Measurements from ENCODE around the gene SMARCA5. TPM values are rescaled to one million over a fixed set of nuclear protein-coding genes. Genes with fewer than 3 reads are reported as not detected.

SMARCA5 gene, protein sequence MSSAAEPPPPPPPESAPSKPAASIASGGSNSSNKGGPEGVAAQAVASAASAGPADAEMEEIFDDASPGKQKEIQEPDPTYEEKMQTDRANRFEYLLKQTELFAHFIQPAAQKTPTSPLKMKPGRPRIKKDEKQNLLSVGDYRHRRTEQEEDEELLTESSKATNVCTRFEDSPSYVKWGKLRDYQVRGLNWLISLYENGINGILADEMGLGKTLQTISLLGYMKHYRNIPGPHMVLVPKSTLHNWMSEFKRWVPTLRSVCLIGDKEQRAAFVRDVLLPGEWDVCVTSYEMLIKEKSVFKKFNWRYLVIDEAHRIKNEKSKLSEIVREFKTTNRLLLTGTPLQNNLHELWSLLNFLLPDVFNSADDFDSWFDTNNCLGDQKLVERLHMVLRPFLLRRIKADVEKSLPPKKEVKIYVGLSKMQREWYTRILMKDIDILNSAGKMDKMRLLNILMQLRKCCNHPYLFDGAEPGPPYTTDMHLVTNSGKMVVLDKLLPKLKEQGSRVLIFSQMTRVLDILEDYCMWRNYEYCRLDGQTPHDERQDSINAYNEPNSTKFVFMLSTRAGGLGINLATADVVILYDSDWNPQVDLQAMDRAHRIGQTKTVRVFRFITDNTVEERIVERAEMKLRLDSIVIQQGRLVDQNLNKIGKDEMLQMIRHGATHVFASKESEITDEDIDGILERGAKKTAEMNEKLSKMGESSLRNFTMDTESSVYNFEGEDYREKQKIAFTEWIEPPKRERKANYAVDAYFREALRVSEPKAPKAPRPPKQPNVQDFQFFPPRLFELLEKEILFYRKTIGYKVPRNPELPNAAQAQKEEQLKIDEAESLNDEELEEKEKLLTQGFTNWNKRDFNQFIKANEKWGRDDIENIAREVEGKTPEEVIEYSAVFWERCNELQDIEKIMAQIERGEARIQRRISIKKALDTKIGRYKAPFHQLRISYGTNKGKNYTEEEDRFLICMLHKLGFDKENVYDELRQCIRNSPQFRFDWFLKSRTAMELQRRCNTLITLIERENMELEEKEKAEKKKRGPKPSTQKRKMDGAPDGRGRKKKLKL
- 22.9 and 25.1 TPM in 2 replicates for total RNA-seq

DNA sequence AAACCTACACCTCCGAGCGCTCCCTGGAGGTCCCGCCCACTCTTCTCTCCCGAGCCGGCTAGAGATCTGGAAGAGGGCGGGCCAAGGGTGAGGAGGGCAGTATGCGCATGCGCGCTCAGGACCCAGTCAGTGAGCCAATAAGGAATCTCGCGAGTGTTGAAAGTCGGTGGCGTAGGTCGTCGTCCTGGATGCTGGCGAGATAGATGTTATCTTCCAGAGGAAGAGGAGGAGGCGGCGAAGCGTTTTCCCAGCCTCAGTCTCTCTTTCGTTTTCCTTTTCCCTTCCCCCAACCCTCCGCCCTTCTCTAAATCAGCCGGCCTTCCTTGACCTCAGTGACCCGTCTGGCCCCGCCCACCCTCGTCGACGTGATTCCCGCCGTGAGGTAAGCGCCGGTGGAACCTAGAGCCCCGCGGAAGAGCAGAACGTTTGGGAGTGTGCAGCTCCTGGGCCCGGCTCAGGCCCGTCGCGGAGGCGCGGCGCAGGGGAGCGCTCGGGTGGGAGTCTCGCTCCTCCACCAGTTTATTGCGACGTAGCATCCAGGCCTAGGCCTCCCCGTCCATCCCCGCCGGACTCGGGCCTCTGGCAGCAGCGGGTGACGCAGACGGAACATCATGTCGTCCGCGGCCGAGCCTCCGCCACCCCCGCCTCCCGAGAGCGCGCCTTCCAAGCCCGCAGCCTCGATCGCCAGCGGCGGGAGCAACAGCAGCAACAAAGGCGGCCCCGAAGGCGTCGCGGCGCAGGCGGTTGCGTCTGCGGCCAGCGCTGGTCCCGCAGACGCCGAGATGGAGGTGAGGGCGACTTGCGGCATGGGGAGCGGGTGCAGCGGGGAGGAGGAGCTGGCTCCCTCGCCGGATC, at the start of gene SMARCA5:
TSS of gene SMARCA5 (plus strand) at position 389 of the 855 bp plus-strand sequence. CDS start at position 612, 223 bp downstream.

Other genes with a start within 250 kb of the SMARCA5 start
- 4.6 and 7.6 TPM in 2 replicates for gene GAB1, start 176.8 kb upstream of the SMARCA5 start, total RNA-seq
- not detected in 2 replicates for gene FREM3, start 187.0 kb downstream of the SMARCA5 start, total RNA-seq